Smooth muscle cell (in vitro differentiated cells): ENCODE data around the gene LECT2. TPM values are rescaled to one million over a fixed set of nuclear protein-coding genes. Genes with fewer than 3 reads are reported as not detected.
A peak's percentile ranks its signal among the peaks of the same experiment; 100 is the strongest.

ENCODE experiments used
- DNase-seq: peaks from one replicate; lab custom pipeline; 2025; ENCODE audit not compliant: unreplicated experiment; lab: John Stamatoyannopoulos, UW
- H2AFZ ChIP-seq: fragments of 200-600 bp; sonication (generic); 2 replicates; pipeline ENCODE4 v1.6.0; 2016; ENCODE audit warnings: antibody characterized with exemption, low read depth, mild to moderate bottlenecking
- H3F3A ChIP-seq: fragments of 200-600 bp; sonication (generic); 2 replicates; pipeline ENCODE4 v1.6.0; 2017; ENCODE audit warnings: antibody characterized with exemption, low read depth
- H3K27ac ChIP-seq: fragments of 200-600 bp; sonication (generic); 2 replicates; pipeline ENCODE4 v1.5.1; 2016; ENCODE audit warnings: low read depth, mild to moderate bottlenecking
- H3K27me3 ChIP-seq: fragments of 200-600 bp; sonication (generic); 2 replicates; pipeline ENCODE4 v1.6.1; 2016; ENCODE audit warnings: low read depth, mild to moderate bottlenecking
- H3K36me3 ChIP-seq: fragments of 200-600 bp; sonication (generic); 2 replicates; pipeline ENCODE4 v1.5.1; 2016; ENCODE audit warnings: low read depth
- H3K4me1 ChIP-seq: fragments of 200-600 bp; sonication (generic); 2 replicates; pipeline ENCODE4 v1.5.1; 2016; ENCODE audit warnings: low read depth
- H3K4me2 ChIP-seq: fragments of 200-600 bp; sonication (generic); 2 replicates; pipeline ENCODE4 v1.6.0; 2016; ENCODE audit warnings: mild to moderate bottlenecking
- H3K4me3 ChIP-seq: fragments of 200-600 bp; sonication (generic); 2 replicates; pipeline ENCODE4 v1.5.1; 2016; ENCODE audit warnings: mild to moderate bottlenecking
- H3K79me2 ChIP-seq: fragments of 200-600 bp; sonication (generic); 2 replicates; pipeline ENCODE4 v1.6.0; 2016; ENCODE audit warnings: low read depth, mild to moderate bottlenecking
- H3K9ac ChIP-seq: fragments of 200-600 bp; sonication (generic); 2 replicates; pipeline ENCODE4 v1.6.0; 2016; ENCODE audit warnings: low read depth
- H3K9me3 ChIP-seq: fragments of 200-600 bp; sonication (generic); replicated peaks from 2 replicates; pipeline ENCODE4 v1.5.1; 2016; ENCODE audit warnings: low read depth
- H4K20me1 ChIP-seq: fragments of 200-600 bp; sonication (generic); 2 replicates; pipeline ENCODE4 v1.6.0; 2016; ENCODE audit warnings: low read depth
- CTCF ChIP-seq: fragments of 200-600 bp; sonication (generic); IDR thresholded peaks from 2 replicates; pipeline ENCODE4 v1.5.1; 2017; ENCODE audit warnings: borderline replicate concordance, mild to moderate bottlenecking, antibody characterized with exemption; ENCODE audit not compliant: insufficient read depth, poor library complexity, severe bottlenecking
- WGBS: methylation state at CpG from one replicate; pipeline ENCODE4 v1.1.7; 2016; ENCODE audit warnings: low lambda C conversion rate; 5-methylcytosine and 5-hydroxymethylcytosine counted together
- polyA plus RNA-seq: library from polyadenylated mRNA; unstranded; fragments of >200 nt; fragmentation: Nextera tagmentation; extraction: Ambion mirVana; gene quantifications from 2 replicates; pipeline ENCODE4 v1.2.1, GENCODE V29; 2016
- total RNA-seq: library from RNA; depleted of rRNA; stranded (reverse); fragments of >200 nt; gene quantifications from 2 replicates; pipeline ENCODE4 v1.2.3, GENCODE V29; 2014

The LECT2 gene
- total and polyA plus RNA-seq, 2 experiments from 2014 or later: not detected

GRCh38 chr5:136000147-136000546 is 45.4 kb upstream of the LECT2 start:
- H3K4me2 ChIP-seq: no peak overlapping the region
- H3K4me3 ChIP-seq: no peak overlapping the region
- TF ChIP-seq CTCF: no peak
- 97% methylated on average over 2 of the region's 2 CpGs for WGBS
- H3K36me3 ChIP-seq: no peaks in the 10 kb centered on the region
- H3K9ac ChIP-seq: no peak overlapping the region
- no peaks in the 10 kb centered on the region for H3K79me2 ChIP-seq
- DNase-seq: no peak
- H3K27me3 ChIP-seq: no peaks in the 10 kb centered on the region
- no peak overlapping the region for H2AFZ ChIP-seq
- H3K9me3 ChIP-seq: no peaks in the 10 kb centered on the region
- no peaks in the 10 kb centered on the region for H4K20me1 ChIP-seq
- H3K4me1 ChIP-seq: peaks cover 8% of the 10 kb centered on the region
- peak overlapping the region; percentile 97 for H3K27ac ChIP-seq
- peaks cover 24% of the 10 kb centered on the region for H3F3A ChIP-seq

- H3K9me3 ChIP-seq: no peaks in the 10 kb centered on the region
- H3K4me3 ChIP-seq: no peak overlapping the region
- H3K4me1 ChIP-seq: peaks cover 9% of the 10 kb centered on the region
- no peaks in the 10 kb centered on the region for H3K36me3 ChIP-seq
- H3K9ac ChIP-seq: no peak overlapping the region
- peaks cover 29% of the 10 kb centered on the region for H3F3A ChIP-seq
- TF ChIP-seq CTCF: no peak
- no peak for DNase-seq
- no peaks in the 10 kb centered on the region for H4K20me1 ChIP-seq
- no peaks in the 10 kb centered on the region for H3K27me3 ChIP-seq
- peak overlapping the region; percentile 97 for H3K27ac ChIP-seq
- H2AFZ ChIP-seq: no peak overlapping the region
- H3K4me2 ChIP-seq: no peak overlapping the region
- H3K79me2 ChIP-seq: no peaks in the 10 kb centered on the region
- WGBS: 39% methylated on average over 8 of the region's 8 CpGs
These were observed 44.8 kb upstream of the LECT2 start for GRCh38 chr5:135999406-136000139.

GRCh38 chr5:135998889-135999288 is 44.1 kb upstream of the LECT2 start:
- Histone ChIP-seq H3F3A (peaks cover 26% of the 10 kb centered on the region), H4K20me1 (no peaks in the 10 kb centered on the region), H3K4me2 (no peak overlapping the region), H3K4me1 (peaks cover 16% of the 10 kb centered on the region), H2AFZ (no peak overlapping the region), H3K4me3 (no peak overlapping the region), H3K9ac (no peak overlapping the region), H3K9me3 (no peaks in the 10 kb centered on the region), H3K79me2 (no peaks in the 10 kb centered on the region), H3K36me3 (no peaks in the 10 kb centered on the region), H3K27me3 (no peaks in the 10 kb centered on the region), H3K27ac (peak overlapping the region; percentile 97)
- whole genome bisulfite sequencing: 86% methylated on average over 6 of the region's 6 CpGs
- no peak for TF ChIP-seq CTCF
- DNase-seq: no peak
